GM23338 (cell line): ENCODE data around the gene CD300C. TPM values are rescaled to one million over a fixed set of nuclear protein-coding genes. Genes with fewer than 3 reads are reported as not detected.

Experiments used
- ATAC-seq: fragments of 200-7000 bp; cut with Tn5 transposase; 3 replicates; pipeline ENCODE4 v1.9.1; 2020
- DNase-seq: peaks from one replicate; pipeline ENCODE4 v3.0.0-alpha.2; 2015; ENCODE audit warnings: low spot score
- H2AFZ ChIP-seq: fragments of 200-600 bp; sonication (generic); 2 replicates; pipeline ENCODE4 v1.8.0; 2016; ENCODE audit warnings: antibody characterized with exemption, mild to moderate bottlenecking, moderate library complexity
- H3F3A ChIP-seq: fragments of 200-600 bp; sonication (generic); replicated peaks from 2 replicates; pipeline ENCODE4 v1.8.0; 2017; ENCODE audit warnings: antibody characterized with exemption, mixed run types, low read depth
- H3K27ac ChIP-seq: fragments of 200-600 bp; sonication (generic); 2 replicates; pipeline ENCODE4 v1.6.1; 2016; ENCODE audit warnings: low read depth
- H3K27me3 ChIP-seq: fragments of 200-600 bp; sonication (generic); 2 replicates; pipeline ENCODE4 v1.8.0; 2016; ENCODE audit warnings: mild to moderate bottlenecking, mixed run types, moderate library complexity; ENCODE audit not compliant: insufficient read depth
- H3K36me3 ChIP-seq: fragments of 200-600 bp; sonication (generic); 2 replicates; pipeline ENCODE4 v1.8.0; 2016; ENCODE audit warnings: mild to moderate bottlenecking; ENCODE audit not compliant: insufficient read depth
- H3K4me1 ChIP-seq: fragments of 200-600 bp; sonication (generic); 2 replicates; pipeline ENCODE4 v1.8.0; 2016; ENCODE audit warnings: mild to moderate bottlenecking, moderate library complexity; ENCODE audit not compliant: insufficient read depth
- H3K4me2 ChIP-seq: fragments of 200-600 bp; sonication (generic); 2 replicates; pipeline ENCODE4 v1.7.1; 2017; ENCODE audit warnings: mixed run types
- H3K4me3 ChIP-seq: fragments of 200-600 bp; sonication (generic); 2 replicates; pipeline ENCODE4 v1.6.1; 2016; ENCODE audit warnings: mixed run types
- H3K79me2 ChIP-seq: fragments of 200-600 bp; sonication (generic); replicated peaks from 2 replicates; pipeline ENCODE4 v1.8.0; 2017; ENCODE audit warnings: mild to moderate bottlenecking; ENCODE audit not compliant: insufficient read depth
- H3K9me2 ChIP-seq: fragments of 200-600 bp; sonication (generic); 2 replicates; pipeline ENCODE4 v1.8.0; 2017; ENCODE audit not compliant: insufficient read depth
- H4K20me1 ChIP-seq: fragments of 200-600 bp; sonication (generic); replicated peaks from 2 replicates; pipeline ENCODE4 v1.8.0; 2017; ENCODE audit warnings: mild to moderate bottlenecking; ENCODE audit not compliant: insufficient read depth
- H3K27ac Mint-ChIP-seq: 2 replicates; pipeline ENCODE4 v1.8.0; 2020; ENCODE audit warnings: inconsistent platforms, mild to moderate bottlenecking, moderate library complexity, mixed read lengths
- H3K27me3 Mint-ChIP-seq: 3 replicates; pipeline ENCODE4 v1.8.0; 2022; ENCODE audit warnings: low read depth, mild to moderate bottlenecking, moderate library complexity, mixed read lengths, inconsistent platforms; ENCODE audit not compliant: insufficient read depth, poor library complexity
- H3K36me3 Mint-ChIP-seq: 3 replicates; pipeline ENCODE4 v1.8.0; 2021; ENCODE audit warnings: low read depth, mild to moderate bottlenecking, inconsistent platforms, moderate library complexity, mixed read lengths
- H3K4me1 Mint-ChIP-seq: 3 replicates; pipeline ENCODE4 v1.8.0; 2020; ENCODE audit warnings: mild to moderate bottlenecking, inconsistent platforms, mixed read lengths
- H3K4me3 Mint-ChIP-seq: 3 replicates; pipeline ENCODE4 v1.8.0; 2021; ENCODE audit warnings: moderate library complexity, mild to moderate bottlenecking, inconsistent platforms, mixed read lengths
- H3K9me3 Mint-ChIP-seq: 3 replicates; pipeline ENCODE4 v1.8.0; 2020; ENCODE audit warnings: moderate library complexity, mild to moderate bottlenecking, inconsistent platforms, mixed read lengths
- CTCF ChIP-seq, 2 experiments: fragments of 200-600 bp in 1 of 2; sonication (generic) in 1 of 2; conservative IDR thresholded peaks; 2 replicates each; pipeline versions ENCODE4 v1.5.1 to v1.6.1; 2016 to 2017; ENCODE audit warnings: antibody characterized with exemption in 2 of 2, low read depth in 2 of 2, mild to moderate bottlenecking in 2 of 2, moderate library complexity in 1 of 2
- ETS1 ChIP-seq: IDR thresholded peaks from 2 replicates; pipeline ENCODE4 v1.6.1; 2016; ENCODE audit warnings: antibody characterized with exemption
- EZH2phosphoT487 ChIP-seq: fragments of 200-600 bp; sonication (generic); IDR thresholded peaks from one replicate; pipeline ENCODE4 v1.8.1; 2018; ENCODE audit warnings: antibody characterized with exemption; ENCODE audit not compliant: unreplicated experiment
- NANOG ChIP-seq: IDR thresholded peaks from 2 replicates; pipeline ENCODE4 v1.6.1; 2016; ENCODE audit warnings: antibody characterized with exemption, borderline replicate concordance
- POLR2AphosphoS5 ChIP-seq: IDR thresholded peaks from 2 replicates; pipeline ENCODE4 v1.6.1; 2016; ENCODE audit warnings: antibody characterized with exemption, low read depth
- REST ChIP-seq: IDR thresholded peaks from one replicate; pipeline ENCODE4 v1.6.1; 2018; ENCODE audit warnings: antibody characterized with exemption; ENCODE audit not compliant: unreplicated experiment
- ZNF114 ChIP-seq: fragments of 250-450 bp; sonication (Bioruptor Pico); IDR thresholded peaks from 2 replicates; pipeline ENCODE4 v1.5.0; 2020; ENCODE audit warnings: mild to moderate bottlenecking, moderate library complexity
- polyA plus RNA-seq: library from polyadenylated mRNA; unstranded; fragments of >200 nt; fragmentation: Nextera tagmentation; extraction: Ambion mirVana; gene quantifications from 2 replicates; pipeline ENCODE4 v1.2.1, GENCODE V29; 2016
- total RNA-seq: library from RNA; depleted of rRNA; stranded (reverse); fragments of >200 nt; shearing (Covaris generic); gene quantifications from 2 replicates; pipeline ENCODE4 v1.2.3, GENCODE V29; 2014

Gene CD300C
- total and polyA plus RNA-seq, 2 experiments from 2014 or later, result not detected

- H3K79me2 ChIP-seq, result no peaks in the 10 kb centered on the region
- no peak overlapping the region for H3K4me3 Mint-ChIP-seq
- H3K4me2 ChIP-seq, result no peak overlapping the region
- H3F3A ChIP-seq, result 0 out of 2 replicates have a peak, but pooled peaks cover 2% of the 10 kb centered on the region
- no peak overlapping the region for H2AFZ ChIP-seq
- peaks cover 12% of the 10 kb centered on the region; the same call in 2 of the 3 replicates for H3K4me1 Mint-ChIP-seq
- H3K4me3 ChIP-seq, result no peak overlapping the region
- no peaks in the 10 kb centered on the region; the same call in 1 of the 2 replicates for H3K9me2 ChIP-seq
- ATAC-seq (no peak), DNase-seq (no peak)
- H3K36me3 Mint-ChIP-seq, result peaks cover 10% of the 10 kb centered on the region
- no peak for TF ChIP-seq CTCF (conservative IDR thresholded peaks at IDR 0.05; ENCODE audit: low read depth in 2 of 2)
- no peak for TF ChIP-seq POLR2AphosphoS5
- no peak for TF ChIP-seq NANOG
- no peak for TF ChIP-seq EZH2phosphoT487
- TF ChIP-seq REST, result no peak
- no peak for TF ChIP-seq ETS1
- no peak for TF ChIP-seq ZNF114
- H3K27me3 ChIP-seq, result no peaks in the 10 kb centered on the region
- H3K9me3 Mint-ChIP-seq, result peaks cover 11% of the 10 kb centered on the region
- no peaks in the 10 kb centered on the region for H3K36me3 ChIP-seq
- no peak overlapping the region for H3K27ac Mint-ChIP-seq
- H3K4me1 ChIP-seq, result 0 out of 2 replicates have a peak, but pooled peaks cover 3% of the 10 kb centered on the region
- H3K27ac ChIP-seq, result no peak overlapping the region
- H4K20me1 ChIP-seq, result no peaks in the 10 kb centered on the region
- peaks cover 11% of the 10 kb centered on the region for H3K27me3 Mint-ChIP-seq
Observed at GRCh38 chr17:74563358-74563757, 17.4 kb upstream of the CD300C start.

GRCh38 chr17:74561586-74561985 lies 15.7 kb upstream of the CD300C start:
- H3K27me3 ChIP-seq, result no peaks in the 10 kb centered on the region
- ATAC-seq (no peak), DNase-seq (no peak)
- Mint-ChIP-seq H3K27ac (no peak overlapping the region), H3K9me3 (peaks cover 28% of the 10 kb centered on the region), H3K36me3 (peaks cover 15% of the 10 kb centered on the region), H3K4me3 (no peak overlapping the region), H3K4me1 (peaks cover 12% of the 10 kb centered on the region; the same call in 2 of the 3 replicates), H3K27me3 (peaks cover 11% of the 10 kb centered on the region)
- no peak overlapping the region for H3K4me3 ChIP-seq
- H3K4me1 ChIP-seq, result 0 out of 2 replicates have a peak, but pooled peaks cover 4% of the 10 kb centered on the region
- no peaks in the 10 kb centered on the region for H3F3A ChIP-seq
- H3K36me3 ChIP-seq, result 0 out of 2 replicates have a peak, but pooled peaks cover 3% of the 10 kb centered on the region
- H3K27ac ChIP-seq, result no peak overlapping the region
- H3K4me2 ChIP-seq, result no peak overlapping the region
- H2AFZ ChIP-seq, result no peak overlapping the region
- peaks cover 4% of the 10 kb centered on the region; the same call in 1 of the 2 replicates for H3K9me2 ChIP-seq
- no peak for TF ChIP-seq POLR2AphosphoS5
- no peak for TF ChIP-seq ZNF114
- no peaks in the 10 kb centered on the region for H3K79me2 ChIP-seq
- no peaks in the 10 kb centered on the region for H4K20me1 ChIP-seq
